BJ (cell line): ENCODE data around the gene RRM2. TPM values are rescaled to one million over a fixed set of nuclear protein-coding genes. Genes with fewer than 3 reads are reported as not detected.

Experiments used
- CTCF ChIA-PET: fragments of 350-600 bp; formaldehyde crosslinking; extraction: SDS; loops from one replicate; lab custom pipeline; 2021; ENCODE audit warnings: antibody characterized with exemption, inconsistent platforms; lab: Yijun Ruan, JAX
- POLR2A ChIA-PET: fragments of 300-600 bp; sonication (Branson Sonifier 250); formaldehyde crosslinking; extraction: SDS; loops from one replicate; lab custom pipeline; 2021; ENCODE audit warnings: antibody characterized with exemption; lab: Charles Lee
- DNase-seq: peaks from one replicate; pipeline ENCODE4 v3.0.0-alpha.2; 2011; ENCODE audit warnings: low read depth
- H3K27me3 ChIP-seq: 2 replicates; pipeline ENCODE4 v1.6.0; 2011; ENCODE audit warnings: low read length; ENCODE audit not compliant: control insufficient read depth, insufficient read depth
- H3K36me3 ChIP-seq: 2 replicates; pipeline ENCODE4 v1.5.1; 2011; ENCODE audit warnings: low read length; ENCODE audit not compliant: control insufficient read depth, insufficient read depth
- H3K4me3 ChIP-seq: 2 replicates; pipeline ENCODE4 v1.5.1; 2011; ENCODE audit warnings: low read depth, mild to moderate bottlenecking, control low read depth, low read length
- polyA plus RNA-seq: library from polyadenylated mRNA; depleted of rRNA; stranded (reverse); fragments of >200 nt; gene quantifications from 2 replicates; pipeline ENCODE4 v1.2.3, GENCODE V29; 2011
- TF ChIP-seq, protein P1 (sequence below): IDR thresholded peaks from 2 replicates; pipeline ENCODE4 v1.5.1; 2011; ENCODE audit warnings: low read depth, mild to moderate bottlenecking, control low read depth, inconsistent platforms, low read length, moderate library complexity; ENCODE audit not compliant: insufficient read depth

The RRM2 gene
- polyA plus RNA-seq, 1 experiment: 23.5 TPM

DNA sequence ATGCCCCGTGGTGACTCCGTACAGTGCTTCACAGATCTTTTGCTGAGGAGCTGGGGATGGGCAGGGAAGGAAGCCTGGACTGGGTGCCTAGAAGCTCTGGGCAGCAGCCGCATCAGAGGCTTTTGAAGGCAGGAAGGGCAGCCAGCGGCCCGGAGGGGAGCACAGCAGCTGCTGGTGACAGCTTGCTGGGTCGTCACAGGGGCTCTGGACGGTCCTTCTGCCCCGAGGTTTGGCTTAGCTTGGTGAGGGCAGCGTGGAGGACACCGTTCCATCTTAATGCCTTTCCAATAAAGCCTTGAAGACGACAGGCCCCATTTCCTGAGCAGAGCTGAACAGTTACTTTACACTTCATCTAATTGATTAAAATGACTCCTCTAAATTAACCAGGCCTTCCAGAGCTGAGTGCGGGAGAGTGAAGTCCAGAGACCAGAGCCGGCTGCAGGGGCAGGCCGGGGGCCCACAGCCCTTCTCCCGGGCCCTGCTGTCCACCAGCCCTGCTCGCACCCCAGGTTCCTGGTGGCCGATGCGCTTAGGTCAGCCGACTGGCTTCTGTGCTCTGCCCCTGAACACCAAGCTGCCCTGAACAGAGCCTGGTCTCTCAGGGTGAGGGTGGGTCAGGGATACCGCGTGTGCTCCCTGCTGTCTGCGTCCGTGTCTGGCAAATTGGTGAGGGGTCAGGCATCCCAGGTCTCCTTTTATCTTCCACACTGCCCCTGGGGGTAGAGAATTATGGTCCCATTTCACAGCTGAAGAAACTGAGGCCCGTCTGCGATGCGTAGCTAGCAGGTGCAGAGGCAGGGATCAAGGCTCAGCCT is 43.5 kb downstream of the RRM2 start:
- Histone ChIP-seq H3K27me3 (no peaks in the 10 kb centered on the region), H3K4me3 (no peak overlapping the region), H3K36me3 (no peaks in the 10 kb centered on the region)
- TF ChIP-seq, protein P1, sequence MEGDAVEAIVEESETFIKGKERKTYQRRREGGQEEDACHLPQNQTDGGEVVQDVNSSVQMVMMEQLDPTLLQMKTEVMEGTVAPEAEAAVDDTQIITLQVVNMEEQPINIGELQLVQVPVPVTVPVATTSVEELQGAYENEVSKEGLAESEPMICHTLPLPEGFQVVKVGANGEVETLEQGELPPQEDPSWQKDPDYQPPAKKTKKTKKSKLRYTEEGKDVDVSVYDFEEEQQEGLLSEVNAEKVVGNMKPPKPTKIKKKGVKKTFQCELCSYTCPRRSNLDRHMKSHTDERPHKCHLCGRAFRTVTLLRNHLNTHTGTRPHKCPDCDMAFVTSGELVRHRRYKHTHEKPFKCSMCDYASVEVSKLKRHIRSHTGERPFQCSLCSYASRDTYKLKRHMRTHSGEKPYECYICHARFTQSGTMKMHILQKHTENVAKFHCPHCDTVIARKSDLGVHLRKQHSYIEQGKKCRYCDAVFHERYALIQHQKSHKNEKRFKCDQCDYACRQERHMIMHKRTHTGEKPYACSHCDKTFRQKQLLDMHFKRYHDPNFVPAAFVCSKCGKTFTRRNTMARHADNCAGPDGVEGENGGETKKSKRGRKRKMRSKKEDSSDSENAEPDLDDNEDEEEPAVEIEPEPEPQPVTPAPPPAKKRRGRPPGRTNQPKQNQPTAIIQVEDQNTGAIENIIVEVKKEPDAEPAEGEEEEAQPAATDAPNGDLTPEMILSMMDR: no peak
- ChIA-PET POLR2A (no interaction called here), CTCF (interaction anchor here (0.8 to 1.2 kb wide), 2 partner anchors 10 to 269 kb away, joined by 3 to 5 read pairs; no protein-coding TSS in a partner anchor)
- DNase-seq: no peak

DNA sequence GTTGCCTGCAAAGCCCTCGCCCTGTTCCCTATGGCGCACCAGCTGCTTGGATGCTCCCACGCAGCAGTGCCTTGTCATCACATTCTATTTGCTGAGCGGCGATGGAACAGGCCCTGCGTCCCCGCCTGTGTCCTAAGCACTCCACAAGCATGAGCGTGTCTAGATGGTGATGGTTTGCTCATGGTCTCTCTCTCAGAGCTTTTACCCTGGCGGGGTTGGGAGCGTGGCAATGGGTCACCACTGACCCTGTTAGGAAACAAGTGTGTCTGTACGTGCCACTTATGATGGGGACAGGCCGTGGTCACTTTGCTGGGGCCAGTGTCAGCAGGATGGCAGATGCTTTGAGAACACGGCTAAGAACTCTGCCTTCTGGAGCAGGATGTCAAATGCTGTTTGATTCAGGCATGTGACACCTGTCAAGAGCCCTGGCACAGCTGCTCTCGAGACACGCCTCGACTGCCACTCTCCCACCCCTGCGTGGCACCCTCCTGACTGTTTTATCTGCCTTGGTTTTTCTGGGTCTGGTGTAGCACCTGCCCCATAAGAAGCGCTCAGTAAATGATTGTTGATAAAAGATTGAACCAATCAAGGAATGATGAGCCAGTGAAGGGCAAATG is 44.2 kb downstream of the RRM2 start:
- Histone ChIP-seq H3K4me3 (no peak overlapping the region), H3K27me3 (no peaks in the 10 kb centered on the region), H3K36me3 (no peaks in the 10 kb centered on the region)
- TF ChIP-seq, protein P1: no peak
- no peak for DNase-seq
- POLR2A ChIA-PET: no interaction called here
- CTCF ChIA-PET: interaction anchor here (0.8 to 1.2 kb wide), 2 partner anchors 11 to 268 kb away, joined by 3 to 5 read pairs; no protein-coding TSS in a partner anchor

DNA sequence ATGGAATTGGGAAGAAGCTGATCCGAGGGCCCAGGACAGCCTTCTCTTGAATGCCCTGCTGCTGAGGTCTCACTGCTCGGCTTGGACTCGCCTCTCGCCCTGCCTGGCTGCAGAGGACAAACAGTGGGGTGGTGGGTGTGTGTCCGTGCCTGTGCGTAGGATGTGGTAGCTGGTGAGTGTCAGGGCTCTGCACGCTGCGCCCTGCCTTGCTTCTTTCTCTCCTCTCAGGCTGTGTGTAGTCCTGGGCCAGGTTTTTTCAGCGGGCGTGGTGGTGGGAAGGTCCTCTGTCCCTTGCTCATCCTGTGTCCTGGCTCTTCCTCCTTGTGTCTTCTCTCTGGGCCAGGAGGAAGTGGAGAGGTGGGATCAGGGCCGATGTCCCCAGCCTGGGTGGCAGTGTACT is 44.8 kb downstream of the RRM2 start:
- DNase-seq: no peak
- CTCF ChIA-PET: interaction anchor here (0.6 to 1.2 kb wide), 2 partner anchors 11 to 188 kb away, joined by 5 read pairs; no protein-coding TSS in a partner anchor
- no peaks in the 10 kb centered on the region for H3K27me3 ChIP-seq
- H3K4me3 ChIP-seq: no peak overlapping the region
- TF ChIP-seq, protein P1: no peak
- POLR2A ChIA-PET: no interaction called here
- no peaks in the 10 kb centered on the region for H3K36me3 ChIP-seq

DNA sequence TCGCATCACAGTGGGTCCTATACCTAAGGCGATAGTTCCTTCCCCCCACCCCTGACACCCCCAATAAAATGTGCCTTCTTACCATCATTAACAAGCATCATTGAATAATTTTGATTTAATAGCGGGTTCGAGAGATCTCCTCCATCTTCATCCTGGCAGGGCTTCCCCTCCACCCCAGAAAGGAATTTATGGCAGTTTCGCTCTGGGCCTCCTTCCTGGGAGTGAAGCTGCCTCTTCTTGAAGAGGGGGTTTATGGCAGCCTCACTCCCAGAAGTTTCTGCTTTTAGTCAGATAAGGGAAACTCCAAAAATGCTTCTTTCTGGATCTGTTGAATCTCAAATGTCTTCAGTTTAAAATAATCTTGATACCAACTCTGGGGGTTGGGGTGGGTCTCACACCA is 45.7 kb downstream of the RRM2 start:
- DNase-seq: no peak
- no peaks in the 10 kb centered on the region for H3K27me3 ChIP-seq
- POLR2A ChIA-PET: no interaction called here
- CTCF ChIA-PET: no interaction called here
- TF ChIP-seq, protein P1: no peak
- no peak overlapping the region for H3K4me3 ChIP-seq
- no peaks in the 10 kb centered on the region for H3K36me3 ChIP-seq

DNA sequence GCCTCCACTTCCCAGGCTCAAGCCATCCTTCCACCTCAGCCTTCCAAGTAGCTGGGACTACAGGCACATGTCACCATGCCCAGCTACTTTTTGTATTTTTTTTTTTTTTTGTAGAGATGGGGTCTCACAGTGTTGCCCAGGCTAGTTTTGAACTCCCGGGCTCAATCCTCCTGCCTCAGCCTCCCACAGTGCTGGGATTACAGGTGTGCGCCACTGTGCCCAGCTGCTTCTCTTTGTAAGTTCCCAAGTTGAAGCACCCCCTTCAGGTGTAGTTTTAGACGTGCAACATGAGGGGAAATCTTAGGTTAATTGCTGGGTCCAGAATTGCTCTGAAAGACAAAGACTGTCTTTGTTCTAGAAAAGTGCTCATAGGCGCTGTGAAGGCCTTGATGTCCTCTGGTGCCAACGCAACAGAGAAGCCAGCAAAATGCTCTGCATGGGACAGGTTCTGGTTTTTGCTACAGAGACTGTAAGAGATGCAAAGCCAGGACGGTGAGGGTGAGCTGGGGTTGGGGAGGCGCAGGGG is 46.6 kb downstream of the RRM2 start:
- ChIA-PET POLR2A (interaction anchor here (0.6 kb wide), 1 partner anchor 35 kb away, joined by 7 read pairs; no protein-coding TSS in a partner anchor), CTCF (interaction anchor here (1.2 to 1.3 kb wide), 2 partner anchors 14 to 44 kb away, joined by 3 to 8 read pairs; no protein-coding TSS in a partner anchor)
- Histone ChIP-seq H3K27me3 (no peaks in the 10 kb centered on the region), H3K4me3 (no peak overlapping the region), H3K36me3 (no peaks in the 10 kb centered on the region)
- DNase-seq: no peak
- TF ChIP-seq, protein P1: no peak
